HUES6 (cell line): ENCODE results near the gene MC2R.

Experiments used
- H3K27ac ChIP-seq: 2 replicates; pipeline ENCODE4 v1.7.0; 2013; ENCODE audit warnings: low read depth, mild to moderate bottlenecking, low read length, inconsistent platforms
- H3K27me3 ChIP-seq: 2 replicates; pipeline ENCODE4 v1.6.1; 2013; ENCODE audit warnings: low read length; ENCODE audit not compliant: control insufficient read depth, insufficient read depth
- H3K36me3 ChIP-seq: 2 replicates; pipeline ENCODE4 v1.6.1; 2013; ENCODE audit warnings: low read length; ENCODE audit not compliant: control insufficient read depth, insufficient read depth
- H3K4me1 ChIP-seq: 2 replicates; pipeline ENCODE4 v1.6.1; 2013; ENCODE audit warnings: low read length; ENCODE audit not compliant: control insufficient read depth, insufficient read depth
- H3K4me3 ChIP-seq: 2 replicates; pipeline ENCODE4 v1.5.1; 2013; ENCODE audit warnings: low read depth, low read length
- H3K9ac ChIP-seq: one replicate; pipeline ENCODE4 v1.6.1; 2013; ENCODE audit warnings: mild to moderate bottlenecking, low read length
- H3K9me3 ChIP-seq: 2 replicates; pipeline ENCODE4 v1.6.1; 2013; ENCODE audit warnings: low read depth, low read length; ENCODE audit not compliant: control insufficient read depth, insufficient read depth

Gene MC2R

GRCh38 chr18:13915391-13915790, at the start of gene MC2R:
TSS of gene MC2R (minus strand) at chr18:13915536. CDS start at chr18:13885518, 30,018 bp downstream.
- no peaks in the 10 kb centered on the region for H3K9me3 ChIP-seq
- no peaks in the 10 kb centered on the region for H3K27me3 ChIP-seq
- no peaks in the 10 kb centered on the region for H3K36me3 ChIP-seq

GRCh38 chr18:13945811-13946210, 30.5 kb upstream of the MC2R start:
- Histone ChIP-seq H3K4me3 (no peak overlapping the region), H3K27me3 (no peaks in the 10 kb centered on the region), H3K36me3 (no peaks in the 10 kb centered on the region), H3K27ac (no peak overlapping the region), H3K9me3 (peaks cover 4% of the 10 kb centered on the region; the same call in 1 of the 2 replicates), H3K9ac (no peak overlapping the region), H3K4me1 (no peaks in the 10 kb centered on the region)

More at GRCh38 chr18:13915391-13915790, at the start of gene MC2R:
- H3K4me3 ChIP-seq = no peak within 1 kb of the TSS
- no peak within 1 kb of the TSS for H3K9ac ChIP-seq
- no peak within 1 kb of the TSS for H3K27ac ChIP-seq
- no peaks in the 10 kb centered on the region for H3K4me1 ChIP-seq

GRCh38 chr18:13943338-13943737, 28.0 kb upstream of the MC2R start:
- peaks cover under 1% of the 10 kb centered on the region; the same call in 1 of the 2 replicates for H3K9me3 ChIP-seq
- H3K4me3 ChIP-seq = no peak overlapping the region
- no peaks in the 10 kb centered on the region for H3K36me3 ChIP-seq
- no peak overlapping the region for H3K27ac ChIP-seq
- no peak overlapping the region for H3K9ac ChIP-seq
- no peaks in the 10 kb centered on the region for H3K4me1 ChIP-seq
- H3K27me3 ChIP-seq = no peaks in the 10 kb centered on the region

- no peaks in the 10 kb centered on the region for H3K9me3 ChIP-seq
- H3K9ac ChIP-seq = no peak overlapping the region
- no peaks in the 10 kb centered on the region for H3K4me1 ChIP-seq
- H3K36me3 ChIP-seq = no peaks in the 10 kb centered on the region
- H3K27ac ChIP-seq = no peak overlapping the region
- no peaks in the 10 kb centered on the region for H3K27me3 ChIP-seq
- no peak overlapping the region for H3K4me3 ChIP-seq
Observed at GRCh38 chr18:13940326-13940725, 25.0 kb upstream of the MC2R start.

GRCh38 chr18:13934676-13935075, 19.3 kb upstream of the MC2R start:
- Histone ChIP-seq H3K4me3 (no peak overlapping the region), H3K27ac (no peak overlapping the region), H3K9ac (no peak overlapping the region), H3K9me3 (peaks cover 3% of the 10 kb centered on the region; the same call in 1 of the 2 replicates), H3K4me1 (peaks cover 10% of the 10 kb centered on the region), H3K27me3 (no peaks in the 10 kb centered on the region), H3K36me3 (no peaks in the 10 kb centered on the region)

- Histone ChIP-seq H3K27ac (no peak overlapping the region), H3K4me1 (peaks cover 10% of the 10 kb centered on the region), H3K27me3 (no peaks in the 10 kb centered on the region), H3K4me3 (no peak overlapping the region), H3K9me3 (peaks cover 8% of the 10 kb centered on the region), H3K9ac (no peak overlapping the region), H3K36me3 (no peaks in the 10 kb centered on the region)
Observed at GRCh38 chr18:13934058-13934457, 18.7 kb upstream of the MC2R start.

GRCh38 chr18:13932285-13933025, 17.1 kb upstream of the MC2R start:
- Histone ChIP-seq H3K4me1 (peaks cover 10% of the 10 kb centered on the region), H3K4me3 (no peak overlapping the region; the same call in 1 of the 2 replicates), H3K27ac (no peak overlapping the region), H3K9ac (no peak overlapping the region), H3K36me3 (no peaks in the 10 kb centered on the region), H3K9me3 (peaks cover 17% of the 10 kb centered on the region), H3K27me3 (no peaks in the 10 kb centered on the region)

- H3K9me3 ChIP-seq = peaks cover 17% of the 10 kb centered on the region
- H3K9ac ChIP-seq = no peak overlapping the region
- no peaks in the 10 kb centered on the region for H3K36me3 ChIP-seq
- no peak overlapping the region for H3K27ac ChIP-seq
- no peak overlapping the region for H3K4me3 ChIP-seq
- H3K27me3 ChIP-seq = no peaks in the 10 kb centered on the region
- H3K4me1 ChIP-seq = peaks cover 10% of the 10 kb centered on the region
Observed at GRCh38 chr18:13930964-13931363, 15.6 kb upstream of the MC2R start.

- H3K27me3 ChIP-seq = no peaks in the 10 kb centered on the region
Observed at GRCh38 chr18:13923221-13923620, 7.9 kb upstream of the MC2R start.

GRCh38 chr18:13918898-13919297, 3.6 kb upstream of the MC2R start:
- no peaks in the 10 kb centered on the region for H3K27me3 ChIP-seq
- H3K9me3 ChIP-seq = no peaks in the 10 kb centered on the region
- no peaks in the 10 kb centered on the region for H3K4me1 ChIP-seq
- no peak overlapping the region for H3K9ac ChIP-seq
- no peaks in the 10 kb centered on the region for H3K36me3 ChIP-seq
- H3K27ac ChIP-seq = no peak overlapping the region
- no peak overlapping the region for H3K4me3 ChIP-seq

More at GRCh38 chr18:13923221-13923620, 7.9 kb upstream of the MC2R start:
- Histone ChIP-seq H3K9ac (no peak overlapping the region), H3K4me3 (no peak overlapping the region), H3K36me3 (no peaks in the 10 kb centered on the region), H3K27ac (no peak overlapping the region), H3K4me1 (no peaks in the 10 kb centered on the region), H3K9me3 (peaks cover under 1% of the 10 kb centered on the region; the same call in 1 of the 2 replicates)

- Histone ChIP-seq H3K27me3 (no peaks in the 10 kb centered on the region), H3K4me3 (no peak overlapping the region), H3K27ac (no peak overlapping the region), H3K9ac (no peak overlapping the region), H3K36me3 (no peaks in the 10 kb centered on the region), H3K4me1 (no peaks in the 10 kb centered on the region), H3K9me3 (no peaks in the 10 kb centered on the region)
Observed at GRCh38 chr18:13917401-13917800, 2.1 kb upstream of the MC2R start.
